ENCODE measurements around the gene YTHDF2.

DNA sequence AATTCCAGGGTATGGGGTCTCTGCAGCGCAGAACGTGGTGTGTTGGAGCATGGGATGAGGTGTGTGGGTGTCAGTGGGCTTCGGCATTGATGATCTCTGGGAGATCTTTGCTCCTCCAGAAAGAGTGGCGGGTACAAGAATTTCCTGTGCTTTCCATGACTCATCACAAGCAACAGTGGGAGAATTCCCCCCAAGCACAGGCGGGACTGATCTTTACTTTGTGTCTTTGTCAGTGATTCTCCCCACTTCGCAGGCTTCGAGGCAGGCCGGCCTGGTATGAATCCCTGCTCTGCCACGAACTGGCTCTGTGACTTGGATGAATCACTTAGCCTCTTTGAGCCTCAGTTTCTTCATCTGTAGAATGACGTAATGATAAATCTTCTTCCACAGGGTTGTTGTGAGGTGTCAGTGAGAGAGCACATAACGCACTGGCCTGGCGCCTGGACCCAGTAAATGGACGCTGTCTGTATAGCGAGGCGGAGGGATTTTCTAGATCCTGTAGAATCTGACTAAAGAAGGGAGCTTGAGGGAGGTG is 77.3 kb downstream of the YTHDF2 start:
- TF ChIP-seq, protein P1, sequence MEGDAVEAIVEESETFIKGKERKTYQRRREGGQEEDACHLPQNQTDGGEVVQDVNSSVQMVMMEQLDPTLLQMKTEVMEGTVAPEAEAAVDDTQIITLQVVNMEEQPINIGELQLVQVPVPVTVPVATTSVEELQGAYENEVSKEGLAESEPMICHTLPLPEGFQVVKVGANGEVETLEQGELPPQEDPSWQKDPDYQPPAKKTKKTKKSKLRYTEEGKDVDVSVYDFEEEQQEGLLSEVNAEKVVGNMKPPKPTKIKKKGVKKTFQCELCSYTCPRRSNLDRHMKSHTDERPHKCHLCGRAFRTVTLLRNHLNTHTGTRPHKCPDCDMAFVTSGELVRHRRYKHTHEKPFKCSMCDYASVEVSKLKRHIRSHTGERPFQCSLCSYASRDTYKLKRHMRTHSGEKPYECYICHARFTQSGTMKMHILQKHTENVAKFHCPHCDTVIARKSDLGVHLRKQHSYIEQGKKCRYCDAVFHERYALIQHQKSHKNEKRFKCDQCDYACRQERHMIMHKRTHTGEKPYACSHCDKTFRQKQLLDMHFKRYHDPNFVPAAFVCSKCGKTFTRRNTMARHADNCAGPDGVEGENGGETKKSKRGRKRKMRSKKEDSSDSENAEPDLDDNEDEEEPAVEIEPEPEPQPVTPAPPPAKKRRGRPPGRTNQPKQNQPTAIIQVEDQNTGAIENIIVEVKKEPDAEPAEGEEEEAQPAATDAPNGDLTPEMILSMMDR (IDR thresholded peaks at IDR 0.05 in 2 of 3, conservative IDR thresholded peaks at IDR 0.05 in 1 of 3; ENCODE audit: insufficient read depth in 2 of 3, low read depth in 1 of 3, low read length in 3 of 3): no peak
- no peak for TF ChIP-seq ETV5 (CRISPR knock-in tag; IDR thresholded peaks at IDR 0.05; ENCODE audit: low read depth)
- TF ChIP-seq FOS (IDR thresholded peaks at IDR 0.05; ENCODE audit: extremely low read depth, insufficient read length): no peak
- no peak for TF ChIP-seq CEBPB (tag; IDR thresholded peaks at IDR 0.05)
- TF ChIP-seq ZNF766 (CRISPR knock-in tag; conservative IDR thresholded peaks at IDR 0.05): no peak
- no peak for TF ChIP-seq ELF1 (tag; IDR thresholded peaks at IDR 0.05)
